AG09319 (cell line): ENCODE measurements around the gene NAP1L5.

Source experiments
- DNase-seq: peaks from one replicate; pipeline ENCODE4 v3.0.0-alpha.2; 2010; ENCODE audit warnings: low read depth; ENCODE audit errors: extremely low read depth
- TF ChIP-seq, protein P1 (sequence below): IDR thresholded peaks from 2 replicates; pipeline ENCODE4 v1.5.1; 2011; ENCODE audit warnings: low read depth, mild to moderate bottlenecking, inconsistent platforms, low read length, moderate library complexity

The NAP1L5 gene

DNA sequence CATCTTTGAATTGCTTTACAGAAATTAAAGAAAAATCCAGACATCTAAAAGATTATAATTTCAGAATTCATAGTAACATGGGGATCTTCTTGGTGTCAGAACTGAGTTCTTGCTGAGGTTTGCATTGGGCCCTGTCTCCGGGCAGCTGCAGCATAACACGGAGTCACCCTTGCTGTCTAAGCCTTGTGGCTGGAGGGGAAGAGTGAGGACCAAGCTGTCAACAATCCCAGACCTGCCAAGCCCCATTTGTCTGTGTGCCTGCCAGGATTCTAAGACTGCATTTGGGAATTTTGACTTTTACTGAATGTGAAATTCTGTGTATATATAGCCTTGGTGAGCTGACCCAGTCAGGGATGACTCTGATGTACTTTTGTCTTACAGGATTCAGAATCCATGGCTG lies 25.2 kb upstream of the NAP1L5 start:
- TF ChIP-seq, protein P1, sequence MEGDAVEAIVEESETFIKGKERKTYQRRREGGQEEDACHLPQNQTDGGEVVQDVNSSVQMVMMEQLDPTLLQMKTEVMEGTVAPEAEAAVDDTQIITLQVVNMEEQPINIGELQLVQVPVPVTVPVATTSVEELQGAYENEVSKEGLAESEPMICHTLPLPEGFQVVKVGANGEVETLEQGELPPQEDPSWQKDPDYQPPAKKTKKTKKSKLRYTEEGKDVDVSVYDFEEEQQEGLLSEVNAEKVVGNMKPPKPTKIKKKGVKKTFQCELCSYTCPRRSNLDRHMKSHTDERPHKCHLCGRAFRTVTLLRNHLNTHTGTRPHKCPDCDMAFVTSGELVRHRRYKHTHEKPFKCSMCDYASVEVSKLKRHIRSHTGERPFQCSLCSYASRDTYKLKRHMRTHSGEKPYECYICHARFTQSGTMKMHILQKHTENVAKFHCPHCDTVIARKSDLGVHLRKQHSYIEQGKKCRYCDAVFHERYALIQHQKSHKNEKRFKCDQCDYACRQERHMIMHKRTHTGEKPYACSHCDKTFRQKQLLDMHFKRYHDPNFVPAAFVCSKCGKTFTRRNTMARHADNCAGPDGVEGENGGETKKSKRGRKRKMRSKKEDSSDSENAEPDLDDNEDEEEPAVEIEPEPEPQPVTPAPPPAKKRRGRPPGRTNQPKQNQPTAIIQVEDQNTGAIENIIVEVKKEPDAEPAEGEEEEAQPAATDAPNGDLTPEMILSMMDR = no peak
- no peak for DNase-seq

GRCh38 chr4:88722276-88722780 lies 24.7 kb upstream of the NAP1L5 start:
- DNase-seq = no peak
- TF ChIP-seq, protein P1 = no peak

- TF ChIP-seq, protein P1 = no peak
- DNase-seq = no peak
Observed at GRCh38 chr4:88720451-88721428, 23.1 kb upstream of the NAP1L5 start.

DNA sequence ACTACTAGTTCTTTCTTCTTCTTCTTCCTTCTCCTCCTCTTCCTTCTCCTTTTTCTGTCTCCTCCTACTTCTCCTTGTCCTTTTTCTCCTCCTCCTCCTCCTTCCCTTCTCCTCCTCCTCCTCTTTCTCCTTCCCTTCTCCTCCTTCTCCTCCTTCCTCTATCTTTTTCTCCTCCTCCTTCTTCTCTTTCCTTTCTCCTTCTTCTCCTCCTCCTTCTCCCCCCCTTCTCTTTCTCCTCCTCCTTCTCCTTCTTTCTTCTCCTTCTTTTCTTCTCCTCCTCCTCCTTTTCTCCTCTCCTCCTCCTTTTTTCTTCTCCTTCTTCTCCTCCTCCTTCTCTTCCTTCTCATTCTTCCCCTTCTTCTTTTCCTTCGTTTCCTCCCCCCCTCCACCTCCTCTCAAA lies 21.8 kb upstream of the NAP1L5 start:
- no peak for DNase-seq

GRCh38 chr4:88718098-88718497 lies 20.5 kb upstream of the NAP1L5 start:
- TF ChIP-seq, protein P1 = no peak
- DNase-seq = no peak

More for the DNA sequence above, 21.8 kb upstream of the NAP1L5 start:
- TF ChIP-seq, protein P1 = no peak

- DNase-seq = no peak
- TF ChIP-seq, protein P1 = no peak
Observed at GRCh38 chr4:88713782-88714181, 16.2 kb upstream of the NAP1L5 start.

DNA sequence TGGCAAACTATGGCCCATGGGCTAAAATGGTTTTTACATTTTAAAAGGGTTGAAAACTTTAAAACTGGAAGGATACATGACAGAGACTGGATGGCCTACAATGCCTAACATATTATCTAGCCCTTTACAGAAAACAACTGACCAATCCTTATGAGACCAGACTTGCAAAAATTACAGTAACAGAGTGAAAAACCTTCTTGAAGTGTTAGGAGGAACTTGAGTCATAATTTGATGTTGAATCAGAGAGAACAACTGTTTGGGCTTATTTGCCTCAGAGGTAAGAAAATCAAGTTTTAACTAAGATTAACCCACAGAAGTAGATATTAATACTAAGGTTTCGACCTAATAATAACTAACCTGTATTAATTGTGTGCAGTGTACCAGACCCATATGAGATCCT lies 12.4 kb upstream of the NAP1L5 start:
- DNase-seq = no peak
- TF ChIP-seq, protein P1 = no peak
